ENCODE measurements around the gene REV3L. TPM values are rescaled to one million over a fixed set of nuclear protein-coding genes. Genes with fewer than 3 reads are reported as not detected.

REV3L gene
- total RNA-seq, 1 donor from 2014 or later, result 23.0 TPM

Other genes starting within 250 kb of the REV3L start
- gene TRAF3IP2, start 122.7 kb upstream of the REV3L start, total RNA-seq, result 17.8 and 19.0 TPM in 2 replicates